ENCODE data around the gene SLC13A3. TPM values are rescaled to one million over a fixed set of nuclear protein-coding genes. Genes with fewer than 3 reads are reported as not detected.

SLC13A3 gene
- total RNA-seq, 2 donors from 2014 or later: 0.21 TPM; not detected in 1

DNA sequence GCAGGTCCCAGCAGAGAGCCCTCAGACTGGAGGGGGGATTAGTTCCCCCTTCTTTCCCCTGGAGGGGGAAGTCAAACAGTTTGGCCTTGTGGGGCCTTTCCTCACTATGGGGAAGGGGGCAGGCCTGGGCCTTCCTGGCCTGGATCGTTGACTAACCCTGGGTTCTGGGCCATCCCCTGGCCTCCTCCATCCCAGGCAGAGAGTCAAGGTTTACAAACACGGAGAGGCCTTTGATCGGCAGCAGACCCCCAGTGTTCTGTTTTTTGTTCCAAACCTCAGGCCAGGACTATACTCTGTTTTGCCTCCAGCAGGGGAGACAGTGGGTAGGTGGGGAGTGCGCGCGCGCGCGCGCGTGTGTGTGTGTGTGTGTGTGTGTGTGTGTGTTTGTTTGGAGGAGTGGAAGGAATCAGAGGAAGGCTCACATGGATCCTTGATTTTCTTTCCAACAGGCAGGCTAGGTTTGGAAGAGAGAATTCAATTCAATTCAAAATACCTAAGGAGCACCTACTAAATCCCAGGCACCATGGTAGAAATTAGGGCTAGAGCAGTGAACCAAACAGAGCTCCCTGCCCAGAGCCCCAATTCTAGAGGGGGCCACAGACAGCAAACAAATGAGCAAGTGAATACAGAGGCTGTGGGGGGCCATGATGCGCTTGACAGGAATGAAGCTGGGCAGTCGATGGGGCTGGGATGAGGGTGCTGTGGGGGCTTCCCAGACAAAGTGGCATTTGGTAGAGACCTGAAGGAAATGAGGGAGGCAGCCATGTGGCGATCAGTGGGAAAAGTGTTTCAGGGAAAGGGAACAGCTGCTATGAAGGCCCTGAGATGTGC, 23.2 kb upstream of the SLC13A3 start:
- no peak overlapping the region for H3K27ac Mint-ChIP-seq
- H3K36me3 Mint-ChIP-seq (ENCODE audit: insufficient read depth in 2 of 2): peaks cover 6 to 10% of the 10 kb centered on the region in 2 donors
- H3K4me3 Mint-ChIP-seq: no peak overlapping the region
- DNase-seq (no peak), ATAC-seq (replicated peaks in 1 of 2) (no peak)
- peaks cover 8% of the 10 kb centered on the region in 2 donors for H3K9me3 Mint-ChIP-seq
- H3K4me1 Mint-ChIP-seq (ENCODE audit: low read depth): no peaks in the 10 kb centered on the region
- H3K27me3 Mint-ChIP-seq (ENCODE audit: low read depth): no peaks in the 10 kb centered on the region

DNA sequence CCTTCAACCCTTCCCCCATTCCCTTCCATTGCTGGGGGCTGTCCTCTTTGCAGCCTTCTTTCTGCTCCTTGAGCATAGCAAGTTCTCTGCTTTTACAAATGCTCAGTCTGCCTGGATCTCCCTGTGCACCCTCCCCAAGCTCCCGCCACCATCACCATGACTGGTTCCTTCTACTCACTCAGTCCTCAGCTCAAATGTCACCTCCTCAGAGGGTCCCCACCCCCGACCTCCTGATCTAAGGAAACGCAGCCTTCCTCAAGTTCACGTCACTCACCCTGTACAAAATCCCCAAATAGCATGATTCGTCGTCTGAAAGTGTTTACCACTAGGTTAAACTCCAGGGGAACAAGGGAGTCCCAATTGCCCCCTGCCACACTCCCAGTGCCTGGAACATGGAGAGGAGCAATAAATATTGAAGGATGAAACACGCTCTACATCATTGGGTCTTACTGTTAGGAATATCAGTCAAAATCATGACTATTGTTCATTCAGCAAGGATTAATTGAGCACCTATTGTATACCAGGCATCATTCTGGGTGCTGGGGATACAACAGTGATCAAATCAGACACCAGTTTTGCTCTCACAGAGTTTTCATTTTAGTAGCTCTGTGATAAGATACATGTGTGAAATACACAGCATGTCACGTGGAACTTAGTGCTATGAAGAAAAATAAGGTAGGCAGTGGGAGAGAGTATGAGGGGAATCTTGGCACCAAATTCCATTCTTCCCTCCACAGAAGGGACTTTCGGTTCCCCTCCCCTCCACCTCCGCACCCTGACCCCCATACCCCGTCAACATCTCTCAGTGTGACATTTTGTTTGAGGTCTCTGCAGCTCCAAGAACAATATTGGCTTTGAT, 22.4 kb upstream of the SLC13A3 start:
- ATAC-seq (replicated peaks in 1 of 2) (no peak), DNase-seq (no peak)
- Mint-ChIP-seq H3K27ac (no peak overlapping the region), H3K27me3 (ENCODE audit: low read depth) (no peaks in the 10 kb centered on the region), H3K4me3 (no peak overlapping the region), H3K9me3 (peaks cover 8% of the 10 kb centered on the region in 2 donors), H3K36me3 (ENCODE audit: insufficient read depth in 2 of 2) (peaks cover 6 to 10% of the 10 kb centered on the region in 2 donors), H3K4me1 (ENCODE audit: low read depth) (no peaks in the 10 kb centered on the region)

GRCh38 chr20:46672543-46673148, 21.4 kb upstream of the SLC13A3 start:
- Mint-ChIP-seq H3K4me3 (no peak overlapping the region), H3K36me3 (ENCODE audit: insufficient read depth in 2 of 2) (peaks cover 6 to 10% of the 10 kb centered on the region in 2 donors), H3K27me3 (ENCODE audit: low read depth) (no peaks in the 10 kb centered on the region), H3K4me1 (ENCODE audit: low read depth) (no peaks in the 10 kb centered on the region), H3K27ac (no peak overlapping the region), H3K9me3 (peaks cover 8% of the 10 kb centered on the region in 2 donors)
- no peak for ATAC-seq (replicated peaks in 1 of 2)
- no peak for DNase-seq

- no peak overlapping the region for H3K27ac Mint-ChIP-seq
- H3K4me3 Mint-ChIP-seq: no peak overlapping the region
- peaks cover 6 to 10% of the 10 kb centered on the region in 2 donors for H3K36me3 Mint-ChIP-seq (ENCODE audit: insufficient read depth in 2 of 2)
- H3K9me3 Mint-ChIP-seq: peaks cover 8% of the 10 kb centered on the region in 2 donors
- H3K4me1 Mint-ChIP-seq (ENCODE audit: low read depth): no peaks in the 10 kb centered on the region
- ATAC-seq (replicated peaks in 1 of 2): no peak
- no peaks in the 10 kb centered on the region for H3K27me3 Mint-ChIP-seq (ENCODE audit: low read depth)
- DNase-seq: no peak
These were observed 20.7 kb upstream of the SLC13A3 start for GRCh38 chr20:46671866-46672542.

- Mint-ChIP-seq H3K9me3 (peaks cover 8% of the 10 kb centered on the region in 2 donors), H3K36me3 (ENCODE audit: insufficient read depth in 2 of 2) (peaks cover 6 to 10% of the 10 kb centered on the region in 2 donors), H3K27me3 (ENCODE audit: low read depth) (no peaks in the 10 kb centered on the region), H3K4me1 (ENCODE audit: low read depth) (no peaks in the 10 kb centered on the region), H3K4me3 (no peak overlapping the region), H3K27ac (no peak overlapping the region)
- DNase-seq (no peak), ATAC-seq (replicated peaks in 1 of 2) (no peak)
These were observed 19.6 kb upstream of the SLC13A3 start for GRCh38 chr20:46670585-46671584.

- Mint-ChIP-seq H3K27me3 (ENCODE audit: low read depth) (no peaks in the 10 kb centered on the region), H3K4me3 (no peak overlapping the region), H3K9me3 (peaks cover 8% of the 10 kb centered on the region in 2 donors), H3K4me1 (ENCODE audit: low read depth) (no peaks in the 10 kb centered on the region), H3K27ac (no peak overlapping the region), H3K36me3 (ENCODE audit: insufficient read depth in 2 of 2) (peaks cover 6 to 10% of the 10 kb centered on the region in 2 donors)
- no peak for DNase-seq
- no peak for ATAC-seq (replicated peaks in 1 of 2)
These were observed 18.9 kb upstream of the SLC13A3 start for GRCh38 chr20:46670228-46670584.

DNA sequence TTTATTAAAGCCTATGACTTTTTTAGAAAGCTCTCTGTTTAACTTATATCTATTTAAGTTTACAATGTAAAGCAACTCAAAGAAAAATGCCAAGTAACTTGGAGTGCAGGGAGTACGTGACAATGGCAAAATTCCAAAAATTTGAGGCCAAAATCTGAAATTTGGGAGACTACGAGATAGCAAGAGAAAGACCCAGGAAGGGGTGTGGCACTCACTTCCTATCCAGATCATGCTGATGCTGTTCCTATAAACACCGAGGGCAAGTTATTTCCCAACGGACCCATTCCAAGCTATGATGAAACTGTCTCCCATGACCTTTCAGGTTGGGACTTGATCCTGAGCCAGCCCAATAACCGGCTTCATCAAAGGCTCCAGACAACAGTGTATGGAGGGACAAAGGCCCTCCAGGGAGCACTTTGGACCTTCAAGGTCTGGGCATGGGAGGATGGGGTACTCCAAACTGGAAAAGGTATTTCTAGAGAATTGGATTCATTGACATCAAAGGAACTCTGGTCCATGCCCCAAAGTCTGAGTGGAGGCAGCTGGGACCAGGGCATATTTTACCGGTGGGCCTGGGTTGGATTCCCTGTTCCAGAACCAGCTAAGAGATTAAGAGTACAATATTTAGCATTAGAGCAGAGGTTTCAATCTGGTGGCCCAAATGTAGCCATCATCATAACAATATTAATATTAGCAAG, 15.7 kb upstream of the SLC13A3 start:
- H3K4me1 Mint-ChIP-seq (ENCODE audit: low read depth): no peaks in the 10 kb centered on the region

GRCh38 chr20:46666306-46666705, 15.0 kb upstream of the SLC13A3 start:
- DNase-seq (no peak), ATAC-seq (replicated peaks in 1 of 2) (no peak)
- H3K9me3 Mint-ChIP-seq: peaks cover 6 to 8% of the 10 kb centered on the region in 2 donors
- no peak overlapping the region for H3K4me3 Mint-ChIP-seq
- no peaks in the 10 kb centered on the region for H3K27me3 Mint-ChIP-seq (ENCODE audit: low read depth)
- no peak overlapping the region for H3K27ac Mint-ChIP-seq
- peaks cover 5 to 8% of the 10 kb centered on the region in 2 donors for H3K36me3 Mint-ChIP-seq (ENCODE audit: insufficient read depth in 2 of 2)
- no peaks in the 10 kb centered on the region for H3K4me1 Mint-ChIP-seq (ENCODE audit: low read depth)

More for the DNA sequence above, 15.7 kb upstream of the SLC13A3 start:
- no peak overlapping the region for H3K4me3 Mint-ChIP-seq
- peaks cover 6 to 10% of the 10 kb centered on the region in 2 donors for H3K36me3 Mint-ChIP-seq (ENCODE audit: insufficient read depth in 2 of 2)
- DNase-seq: no peak
- H3K9me3 Mint-ChIP-seq: peaks cover 8% of the 10 kb centered on the region in 2 donors
- no peak for ATAC-seq (replicated peaks in 1 of 2)
- no peaks in the 10 kb centered on the region for H3K27me3 Mint-ChIP-seq (ENCODE audit: low read depth)
- no peak overlapping the region for H3K27ac Mint-ChIP-seq

DNA sequence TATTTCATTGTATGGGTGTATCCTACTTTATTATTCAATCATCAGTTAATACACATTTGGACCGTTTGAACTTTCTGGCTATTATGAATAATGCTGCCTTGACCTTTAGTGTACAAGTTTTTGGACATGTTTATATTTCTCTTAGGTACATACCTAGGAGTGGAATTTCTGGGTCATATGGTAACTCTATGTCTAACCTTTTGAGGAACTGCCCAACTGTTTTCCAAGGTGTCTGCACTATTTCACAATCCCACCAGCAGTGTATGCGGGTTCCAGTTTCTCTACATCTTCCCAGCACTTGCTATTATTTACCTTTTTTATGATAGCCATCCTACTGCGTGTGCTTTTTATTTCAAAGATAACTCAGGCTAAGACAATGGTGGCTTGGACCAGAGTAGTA, 14.3 kb upstream of the SLC13A3 start:
- no peak overlapping the region for H3K4me3 Mint-ChIP-seq
- DNase-seq (no peak), ATAC-seq (replicated peaks in 1 of 2) (no peak)
- H3K36me3 Mint-ChIP-seq (ENCODE audit: insufficient read depth in 2 of 2): peaks cover 3 to 4% of the 10 kb centered on the region in 2 donors
- no peaks in the 10 kb centered on the region for H3K27me3 Mint-ChIP-seq (ENCODE audit: low read depth)
- H3K9me3 Mint-ChIP-seq: peaks cover 3 to 4% of the 10 kb centered on the region in 2 donors
- H3K4me1 Mint-ChIP-seq (ENCODE audit: low read depth): no peaks in the 10 kb centered on the region
- no peak overlapping the region for H3K27ac Mint-ChIP-seq

GRCh38 chr20:46663531-46663930, 12.3 kb upstream of the SLC13A3 start:
- Mint-ChIP-seq H3K27ac (no peak overlapping the region), H3K27me3 (ENCODE audit: low read depth) (no peaks in the 10 kb centered on the region), H3K9me3 (peaks cover 0 to 1% of the 10 kb centered on the region in 2 donors), H3K36me3 (ENCODE audit: insufficient read depth in 2 of 2) (no peaks in the 10 kb centered on the region), H3K4me1 (ENCODE audit: low read depth) (no peaks in the 10 kb centered on the region), H3K4me3 (no peak overlapping the region)
- ATAC-seq (replicated peaks in 1 of 2) (no peak), DNase-seq (no peak)

DNA sequence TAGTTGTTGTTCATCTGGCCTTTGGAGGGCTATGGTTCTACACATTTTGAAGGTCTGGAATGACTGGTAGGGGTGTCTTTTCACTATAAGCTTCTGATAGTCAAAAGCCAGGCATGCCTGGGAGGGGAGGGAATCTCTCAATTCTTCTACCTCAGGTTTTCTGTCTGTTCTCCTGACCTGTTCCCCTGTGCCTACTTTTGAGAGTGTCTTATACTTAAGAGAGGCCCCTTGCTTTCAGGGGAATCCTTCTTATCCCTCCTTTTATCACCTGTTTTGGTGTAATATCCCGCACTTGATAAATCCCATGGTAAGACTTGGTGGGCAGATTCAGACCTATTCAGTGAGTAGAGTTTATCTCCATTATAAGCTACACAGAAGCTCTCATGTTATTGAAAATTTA, 10.4 kb upstream of the SLC13A3 start:
- no peak overlapping the region for H3K4me3 Mint-ChIP-seq
- no peak for DNase-seq
- H3K36me3 Mint-ChIP-seq (ENCODE audit: insufficient read depth in 2 of 2): no peaks in the 10 kb centered on the region
- peaks cover 0 to 1% of the 10 kb centered on the region in 2 donors for H3K9me3 Mint-ChIP-seq
- no peak for ATAC-seq (replicated peaks in 1 of 2)
- no peak overlapping the region for H3K27ac Mint-ChIP-seq
- no peaks in the 10 kb centered on the region for H3K4me1 Mint-ChIP-seq (ENCODE audit: low read depth)
- H3K27me3 Mint-ChIP-seq (ENCODE audit: low read depth): no peaks in the 10 kb centered on the region
